ENCODE measurements around the gene MYG1.

Gene MYG1

GRCh38 chr12:53267306-53267998 lies 32.0 kb upstream of the MYG1 start:
- Histone ChIP-seq H3K27me3 (ENCODE audit: insufficient read depth, low read length) (no peaks in the 10 kb centered on the region), H3K4me3 (ENCODE audit: low read depth, low read length) (peak overlapping the region; percentile 79), H2AFZ (ENCODE audit: low read length, unreplicated experiment) (peak overlapping the region; percentile 86), H3K4me1 (ENCODE audit: control insufficient read depth, insufficient read depth, low read length, unreplicated experiment) (peaks cover 19% of the 10 kb centered on the region), H3K36me3 (ENCODE audit: insufficient read depth, low read length) (no peaks in the 10 kb centered on the region; the same call in 1 of the 2 replicates), H3K79me2 (ENCODE audit: control insufficient read depth, insufficient read depth, low read length, unreplicated experiment) (peaks cover 23% of the 10 kb centered on the region), H3K27ac (ENCODE audit: low read depth, low read length) (no peak overlapping the region)

- Histone ChIP-seq H3K4me3 (ENCODE audit: low read depth, low read length) (peak within 1 kb of the TSS; percentile 79), H3K36me3 (ENCODE audit: insufficient read depth, low read length) (no peaks in the 10 kb centered on the region; the same call in 1 of the 2 replicates), H3K4me1 (ENCODE audit: control insufficient read depth, insufficient read depth, low read length, unreplicated experiment) (peaks cover 19% of the 10 kb centered on the region), H3K27ac (ENCODE audit: low read depth, low read length) (peak within 1 kb of the TSS; percentile 66), H3K79me2 (ENCODE audit: control insufficient read depth, insufficient read depth, low read length, unreplicated experiment) (peaks cover 23% of the 10 kb centered on the region), H2AFZ (ENCODE audit: low read length, unreplicated experiment) (peak within 1 kb of the TSS; percentile 86), H3K27me3 (ENCODE audit: insufficient read depth, low read length) (no peaks in the 10 kb centered on the region)
Observed at GRCh38 chr12:53267999-53268629, 31.4 kb upstream of the MYG1 start, which contains the start of gene ESPL1. Gene ESPL1, plus strand, starts transcription at chr12:53268299. Its CDS starts 468 bp downstream, at chr12:53268767.

- peak overlapping the region; percentile 66 for H3K27ac ChIP-seq (ENCODE audit: low read depth, low read length)
- peak overlapping the region; percentile 86 for H2AFZ ChIP-seq (ENCODE audit: low read length, unreplicated experiment)
Observed at GRCh38 chr12:53268630-53269562, 30.6 kb upstream of the MYG1 start.

GRCh38 chr12:53274445-53274844 lies 25.1 kb upstream of the MYG1 start:
- Histone ChIP-seq H3K27ac (ENCODE audit: low read depth, low read length) (no peak overlapping the region), H3K27me3 (ENCODE audit: insufficient read depth, low read length) (no peaks in the 10 kb centered on the region), H3K4me1 (ENCODE audit: control insufficient read depth, insufficient read depth, low read length, unreplicated experiment) (peaks cover 12% of the 10 kb centered on the region), H3K79me2 (ENCODE audit: control insufficient read depth, insufficient read depth, low read length, unreplicated experiment) (peaks cover 13% of the 10 kb centered on the region), H3K4me3 (ENCODE audit: low read depth, low read length) (no peak overlapping the region), H2AFZ (ENCODE audit: low read length, unreplicated experiment) (no peak overlapping the region), H3K36me3 (ENCODE audit: insufficient read depth, low read length) (no peaks in the 10 kb centered on the region; the same call in 1 of the 2 replicates)

More at GRCh38 chr12:53268630-53269562, 30.6 kb upstream of the MYG1 start:
- Histone ChIP-seq H3K4me3 (ENCODE audit: low read depth, low read length) (peak overlapping the region; percentile 79), H3K27me3 (ENCODE audit: insufficient read depth, low read length) (no peaks in the 10 kb centered on the region), H3K36me3 (ENCODE audit: insufficient read depth, low read length) (no peaks in the 10 kb centered on the region; the same call in 1 of the 2 replicates), H3K4me1 (ENCODE audit: control insufficient read depth, insufficient read depth, low read length, unreplicated experiment) (peaks cover 19% of the 10 kb centered on the region), H3K79me2 (ENCODE audit: control insufficient read depth, insufficient read depth, low read length, unreplicated experiment) (peaks cover 23% of the 10 kb centered on the region)

- Histone ChIP-seq H3K4me3 (ENCODE audit: low read depth, low read length) (no peak overlapping the region), H2AFZ (ENCODE audit: low read length, unreplicated experiment) (no peak overlapping the region), H3K27me3 (ENCODE audit: insufficient read depth, low read length) (no peaks in the 10 kb centered on the region), H3K36me3 (ENCODE audit: insufficient read depth, low read length) (no peaks in the 10 kb centered on the region; the same call in 1 of the 2 replicates), H3K27ac (ENCODE audit: low read depth, low read length) (no peak overlapping the region), H3K79me2 (ENCODE audit: control insufficient read depth, insufficient read depth, low read length, unreplicated experiment) (no peaks in the 10 kb centered on the region), H3K4me1 (ENCODE audit: control insufficient read depth, insufficient read depth, low read length, unreplicated experiment) (no peaks in the 10 kb centered on the region)
Observed at GRCh38 chr12:53276511-53276910, 23.0 kb upstream of the MYG1 start.

GRCh38 chr12:53277981-53278380 lies 21.5 kb upstream of the MYG1 start:
- H2AFZ ChIP-seq (ENCODE audit: low read length, unreplicated experiment) = no peak overlapping the region
- no peaks in the 10 kb centered on the region for H3K79me2 ChIP-seq (ENCODE audit: control insufficient read depth, insufficient read depth, low read length, unreplicated experiment)
- no peak overlapping the region for H3K4me3 ChIP-seq (ENCODE audit: low read depth, low read length)
- no peaks in the 10 kb centered on the region; the same call in 1 of the 2 replicates for H3K36me3 ChIP-seq (ENCODE audit: insufficient read depth, low read length)
- H3K4me1 ChIP-seq (ENCODE audit: control insufficient read depth, insufficient read depth, low read length, unreplicated experiment) = no peaks in the 10 kb centered on the region
- H3K27ac ChIP-seq (ENCODE audit: low read depth, low read length) = no peak overlapping the region
- H3K27me3 ChIP-seq (ENCODE audit: insufficient read depth, low read length) = no peaks in the 10 kb centered on the region

GRCh38 chr12:53279283-53279869 lies 20.1 kb upstream of the MYG1 start:
- H3K36me3 ChIP-seq (ENCODE audit: insufficient read depth, low read length) = no peaks in the 10 kb centered on the region; the same call in 1 of the 2 replicates
- H3K79me2 ChIP-seq (ENCODE audit: control insufficient read depth, insufficient read depth, low read length, unreplicated experiment) = no peaks in the 10 kb centered on the region
- H3K27ac ChIP-seq (ENCODE audit: low read depth, low read length) = no peak overlapping the region
- H3K4me3 ChIP-seq (ENCODE audit: low read depth, low read length) = no peak overlapping the region
- H3K4me1 ChIP-seq (ENCODE audit: control insufficient read depth, insufficient read depth, low read length, unreplicated experiment) = no peaks in the 10 kb centered on the region
- H2AFZ ChIP-seq (ENCODE audit: low read length, unreplicated experiment) = no peak overlapping the region
- H3K27me3 ChIP-seq (ENCODE audit: insufficient read depth, low read length) = no peaks in the 10 kb centered on the region

- H2AFZ ChIP-seq (ENCODE audit: low read length, unreplicated experiment) = no peak overlapping the region
- H3K27me3 ChIP-seq (ENCODE audit: insufficient read depth, low read length) = no peaks in the 10 kb centered on the region
- H3K4me3 ChIP-seq (ENCODE audit: low read depth, low read length) = no peak overlapping the region
- no peak overlapping the region for H3K27ac ChIP-seq (ENCODE audit: low read depth, low read length)
- no peaks in the 10 kb centered on the region for H3K4me1 ChIP-seq (ENCODE audit: control insufficient read depth, insufficient read depth, low read length, unreplicated experiment)
- no peaks in the 10 kb centered on the region for H3K79me2 ChIP-seq (ENCODE audit: control insufficient read depth, insufficient read depth, low read length, unreplicated experiment)
- peaks cover 1% of the 10 kb centered on the region for H3K36me3 ChIP-seq (ENCODE audit: insufficient read depth, low read length)
Observed at GRCh38 chr12:53279888-53280498, 19.5 kb upstream of the MYG1 start.

- Histone ChIP-seq H3K79me2 (ENCODE audit: control insufficient read depth, insufficient read depth, low read length, unreplicated experiment) (no peaks in the 10 kb centered on the region), H3K4me1 (ENCODE audit: control insufficient read depth, insufficient read depth, low read length, unreplicated experiment) (peaks cover 31% of the 10 kb centered on the region), H3K4me3 (ENCODE audit: low read depth, low read length) (no peak overlapping the region), H3K27ac (ENCODE audit: low read depth, low read length) (no peak overlapping the region), H3K36me3 (ENCODE audit: insufficient read depth, low read length) (peaks cover 4% of the 10 kb centered on the region), H3K27me3 (ENCODE audit: insufficient read depth, low read length) (no peaks in the 10 kb centered on the region), H2AFZ (ENCODE audit: low read length, unreplicated experiment) (no peak overlapping the region)
Observed at GRCh38 chr12:53286448-53286847, 13.0 kb upstream of the MYG1 start.
